Globus pallidus (tissue), 1 donor: ENCODE measurements around the gene SLC23A3.
A peak's percentile ranks its signal among the peaks of the same experiment; 100 is the strongest.

Source experiments
- DNase-seq: peaks from one replicate; pipeline ENCODE4 v3.0.0-alpha.2; 2015; ENCODE audit warnings: low spot score

The SLC23A3 gene

GRCh38 chr2:219169930-219170654 is at the start of gene SLC23A3:
SLC23A3 (minus strand) TSS chr2:219170029; CDS start chr2:219169984, 45 bp downstream.
- DNase-seq = no peak

- DNase-seq = peak; percentile 97
These were observed 49.2 kb upstream of the SLC23A3 start, which contains the start of gene ABCB6 for GRCh38 chr2:219218732-219219701. ABCB6 (minus strand) TSS chr2:219218958; CDS start chr2:219218673, 285 bp downstream.

GRCh38 chr2:219218217-219218731 is 48.4 kb upstream of the SLC23A3 start:
- DNase-seq = peak; percentile 72

- no peak for DNase-seq
These were observed 46.7 kb upstream of the SLC23A3 start for GRCh38 chr2:219216535-219216915.

GRCh38 chr2:219215871-219216534 is 46.2 kb upstream of the SLC23A3 start:
- no peak for DNase-seq

- no peak for DNase-seq
These were observed 45.0 kb upstream of the SLC23A3 start for GRCh38 chr2:219214786-219215185.

- DNase-seq = no peak
These were observed 44.3 kb upstream of the SLC23A3 start for GRCh38 chr2:219214141-219214540.

GRCh38 chr2:219213486-219214071 is 43.8 kb upstream of the SLC23A3 start:
- no peak for DNase-seq

GRCh38 chr2:219213026-219213415 is 43.2 kb upstream of the SLC23A3 start:
- DNase-seq = no peak

GRCh38 chr2:219210886-219211362 is 41.1 kb upstream of the SLC23A3 start:
- no peak for DNase-seq

GRCh38 chr2:219210196-219210885 is 40.5 kb upstream of the SLC23A3 start:
- DNase-seq = no peak

- DNase-seq = no peak
These were observed 39.7 kb upstream of the SLC23A3 start for GRCh38 chr2:219209236-219210195.

GRCh38 chr2:219207884-219208740 is 38.3 kb upstream of the SLC23A3 start:
- DNase-seq = no peak

GRCh38 chr2:219207134-219207883 is 37.5 kb upstream of the SLC23A3 start:
- no peak for DNase-seq

- peak; percentile 95 for DNase-seq
These were observed 36.7 kb upstream of the SLC23A3 start, which contains the start of gene ZFAND2B for GRCh38 chr2:219206328-219207133. ZFAND2B (plus strand) TSS chr2:219206782; CDS start chr2:219206988, 206 bp downstream.

GRCh38 chr2:219205981-219206327 is 36.1 kb upstream of the SLC23A3 start:
- DNase-seq = no peak

- no peak for DNase-seq
These were observed 35.3 kb upstream of the SLC23A3 start for GRCh38 chr2:219205165-219205538.
